Measurements from ENCODE around the gene TRMT11. TPM values are rescaled to one million over a fixed set of nuclear protein-coding genes. Genes with fewer than 3 reads are reported as not detected.

Gene TRMT11
- polyA plus RNA-seq, 3 donors from 2014 or later, result 3.0 to 6.0 (median 4.2) TPM

- H3K27me3 Mint-ChIP-seq (ENCODE audit: low read depth in 3 of 3), result no peaks in the 10 kb centered on the region
- H3K4me1 Mint-ChIP-seq, result no peaks in the 10 kb centered on the region
- DNase-seq, result no peak
- H3K36me3 Mint-ChIP-seq, result peaks cover 23 to 43% (median 30%) of the 10 kb centered on the region in 3 donors
- H3K27ac Mint-ChIP-seq, result no peak overlapping the region
- no peaks in the 10 kb centered on the region for H3K9me3 Mint-ChIP-seq
- H3K4me3 Mint-ChIP-seq, result no peak overlapping the region
Measured at GRCh38 chr6:126027601-126028000, 41.3 kb downstream of the TRMT11 start.

DNA sequence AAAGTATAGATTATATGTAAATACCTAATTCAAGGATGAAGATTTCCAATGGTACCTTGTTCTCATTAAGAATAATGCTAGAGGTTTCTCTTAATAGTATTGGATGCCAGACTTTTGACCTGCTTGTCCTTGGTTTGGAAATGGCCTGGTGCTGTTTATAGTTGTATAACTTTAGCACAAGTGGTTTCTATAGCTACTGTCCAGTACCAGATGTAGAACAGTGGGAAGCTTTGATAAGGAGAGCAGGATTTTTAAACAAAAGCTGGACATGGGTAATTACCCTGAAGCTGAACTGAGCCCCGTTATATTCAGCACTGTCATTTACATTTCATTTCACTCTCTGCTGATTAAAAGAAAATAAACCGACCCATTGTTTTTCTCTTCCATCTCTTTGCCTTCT, 43.7 kb downstream of the TRMT11 start:
- no peak for DNase-seq
- Mint-ChIP-seq H3K4me1 (peaks cover 8 to 11% of the 10 kb centered on the region in 2 donors), H3K27me3 (ENCODE audit: low read depth in 3 of 3) (no peaks in the 10 kb centered on the region), H3K9me3 (no peaks in the 10 kb centered on the region), H3K36me3 (peaks cover 23 to 31% (median 26%) of the 10 kb centered on the region in 3 donors), H3K27ac (peak overlapping the region in 1 of 6 donors; percentile 29), H3K4me3 (no peak overlapping the region)

DNA sequence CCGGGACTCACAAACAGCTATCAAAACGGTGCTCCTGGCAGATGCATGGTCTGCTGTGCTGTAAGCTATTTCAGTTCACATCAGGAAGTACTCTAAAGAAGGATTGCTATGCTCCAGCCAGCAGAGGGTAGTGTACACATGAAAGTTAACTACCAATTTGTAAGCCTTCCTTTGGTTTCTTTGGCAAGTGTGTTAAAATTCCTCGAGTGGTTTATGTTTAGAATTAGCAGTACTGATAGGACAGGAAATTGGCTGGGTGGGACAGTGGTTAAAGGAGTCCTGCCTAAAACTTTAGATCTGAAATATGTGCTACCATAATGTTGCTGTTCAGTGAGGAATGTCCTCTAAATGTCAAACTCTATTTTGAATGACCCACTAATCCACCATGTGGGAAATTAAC, 47.4 kb downstream of the TRMT11 start:
- Mint-ChIP-seq H3K27ac (peak overlapping the region in 3 of 6 donors; percentile 32 to 77 (median 49)), H3K27me3 (ENCODE audit: low read depth in 3 of 3) (peaks cover 0 to 1% (median 0%) of the 10 kb centered on the region in 3 donors), H3K4me1 (peaks cover 8 to 11% of the 10 kb centered on the region in 2 donors), H3K9me3 (no peaks in the 10 kb centered on the region), H3K4me3 (no peak overlapping the region), H3K36me3 (peaks cover 19 to 28% (median 24%) of the 10 kb centered on the region in 3 donors)
- DNase-seq, result peak in 1 of 3 donors; percentile 14

GRCh38 chr6:126034656-126035055, 48.3 kb downstream of the TRMT11 start:
- Mint-ChIP-seq H3K36me3 (peaks cover 12 to 29% (median 23%) of the 10 kb centered on the region in 3 donors), H3K4me3 (no peak overlapping the region), H3K4me1 (peaks cover 8 to 12% of the 10 kb centered on the region in 2 donors), H3K27ac (no peak overlapping the region), H3K27me3 (ENCODE audit: low read depth in 3 of 3) (peaks cover 0 to 1% (median 0%) of the 10 kb centered on the region in 3 donors), H3K9me3 (no peaks in the 10 kb centered on the region)
- no peak for DNase-seq

DNA sequence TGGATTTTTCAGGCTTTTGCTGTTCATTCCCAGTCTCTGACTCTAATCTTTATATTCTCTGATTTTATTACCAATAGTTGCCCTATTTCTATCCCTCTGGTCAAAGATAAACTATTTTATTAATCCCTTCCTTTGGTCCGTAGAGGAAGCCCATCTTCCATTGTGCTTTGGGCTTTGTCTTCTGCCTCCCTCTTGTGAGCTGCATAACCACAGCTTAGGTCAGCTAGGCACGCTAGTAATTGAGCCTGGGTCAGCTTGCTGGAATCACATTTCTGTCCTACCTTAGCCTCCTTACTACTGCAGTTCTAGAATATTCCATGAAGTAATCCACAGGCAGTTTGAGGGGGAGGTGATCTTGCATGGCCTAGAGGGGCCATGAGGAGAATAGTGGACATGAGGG, 49.4 kb downstream of the TRMT11 start:
- Mint-ChIP-seq H3K4me1 (peaks cover 12 to 23% of the 10 kb centered on the region in 2 donors), H3K27me3 (ENCODE audit: low read depth in 3 of 3) (peaks cover 0 to 1% (median 0%) of the 10 kb centered on the region in 3 donors), H3K27ac (no peak overlapping the region), H3K4me3 (no peak overlapping the region), H3K36me3 (peaks cover 12 to 26% (median 26%) of the 10 kb centered on the region in 3 donors), H3K9me3 (no peaks in the 10 kb centered on the region)
- DNase-seq, result no peak

DNA sequence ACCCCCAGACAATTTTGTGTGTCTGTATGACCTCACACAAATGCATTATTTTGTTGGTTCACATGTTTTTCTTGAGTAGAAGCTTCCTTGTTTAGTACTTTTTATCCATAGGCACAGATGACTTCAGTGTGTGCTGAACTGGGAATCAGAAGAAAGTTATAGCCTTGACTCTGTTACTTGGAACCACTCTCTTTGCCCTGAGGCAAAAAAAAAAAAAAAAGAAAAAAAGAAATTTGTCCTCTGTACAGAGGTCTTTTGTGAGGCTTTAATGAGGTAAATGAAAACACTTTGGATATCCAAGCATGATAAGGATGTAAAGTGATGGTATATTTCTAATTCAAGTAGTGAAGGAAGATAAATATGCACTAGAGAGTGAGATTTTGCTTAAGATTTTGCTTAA, 51.9 kb downstream of the TRMT11 start:
- no peak for DNase-seq
- Mint-ChIP-seq H3K27ac (no peak overlapping the region), H3K9me3 (no peaks in the 10 kb centered on the region), H3K36me3 (peaks cover 25 to 39% (median 34%) of the 10 kb centered on the region in 3 donors), H3K4me1 (peaks cover 15 to 34% of the 10 kb centered on the region in 2 donors), H3K4me3 (no peak overlapping the region), H3K27me3 (ENCODE audit: low read depth in 3 of 3) (peaks cover 0 to 1% (median 0%) of the 10 kb centered on the region in 3 donors)

- no peak overlapping the region for H3K27ac Mint-ChIP-seq
- DNase-seq, result no peak
- H3K36me3 Mint-ChIP-seq, result peaks cover 27 to 41% (median 36%) of the 10 kb centered on the region in 3 donors
- peaks cover 9 to 26% of the 10 kb centered on the region in 2 donors for H3K4me1 Mint-ChIP-seq
- H3K9me3 Mint-ChIP-seq, result peaks cover 0 to 1% (median 0%) of the 10 kb centered on the region in 6 donors
- peaks cover 0 to 1% (median 0%) of the 10 kb centered on the region in 3 donors for H3K27me3 Mint-ChIP-seq (ENCODE audit: low read depth in 3 of 3)
- no peak overlapping the region for H3K4me3 Mint-ChIP-seq
Measured at GRCh38 chr6:126039284-126039683, 52.9 kb downstream of the TRMT11 start.

- Mint-ChIP-seq H3K36me3 (peaks cover 30 to 42% (median 38%) of the 10 kb centered on the region in 3 donors), H3K4me1 (peaks cover 9 to 26% of the 10 kb centered on the region in 2 donors), H3K27me3 (ENCODE audit: low read depth in 3 of 3) (peaks cover 0 to 1% (median 0%) of the 10 kb centered on the region in 3 donors), H3K4me3 (no peak overlapping the region), H3K27ac (no peak overlapping the region), H3K9me3 (peaks cover 0 to 2% (median 0%) of the 10 kb centered on the region in 6 donors)
- no peak for DNase-seq
Measured at GRCh38 chr6:126040394-126040793, 54.1 kb downstream of the TRMT11 start.

- no peak for DNase-seq
- Mint-ChIP-seq H3K4me1 (peaks cover 9 to 26% of the 10 kb centered on the region in 2 donors), H3K27me3 (ENCODE audit: low read depth in 3 of 3) (peaks cover 0 to 1% (median 0%) of the 10 kb centered on the region in 3 donors), H3K4me3 (no peak overlapping the region), H3K27ac (peak overlapping the region in 1 of 6 donors; percentile 0), H3K9me3 (peaks cover 0 to 2% (median 0%) of the 10 kb centered on the region in 6 donors), H3K36me3 (peaks cover 30 to 45% (median 34%) of the 10 kb centered on the region in 3 donors)
Measured at GRCh38 chr6:126040826-126041225, 54.5 kb downstream of the TRMT11 start.

DNA sequence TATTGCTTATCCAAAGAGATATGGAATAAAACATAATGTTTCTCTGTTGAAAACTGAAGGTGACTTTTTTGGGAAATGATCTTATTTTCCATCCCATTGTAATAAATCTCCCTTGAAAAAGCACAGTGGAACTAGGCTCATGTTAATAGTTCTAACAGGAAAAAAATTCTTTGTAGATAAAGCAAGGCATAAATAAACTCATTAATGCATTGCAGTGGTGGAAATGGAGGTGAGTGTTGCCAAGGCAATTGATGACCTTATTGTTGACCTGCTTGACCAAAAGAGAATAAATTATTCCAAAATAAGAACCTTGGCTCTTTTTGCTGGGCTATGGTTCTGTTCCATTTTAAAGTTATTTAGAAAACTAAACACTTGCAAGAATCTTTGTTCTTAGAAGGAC, 55.2 kb downstream of the TRMT11 start:
- peak overlapping the region in 1 of 6 donors; percentile 0 for H3K27ac Mint-ChIP-seq
- DNase-seq, result no peak
- peaks cover 28 to 42% (median 28%) of the 10 kb centered on the region in 3 donors for H3K36me3 Mint-ChIP-seq
- peaks cover 9 to 26% of the 10 kb centered on the region in 2 donors for H3K4me1 Mint-ChIP-seq
- peaks cover 0 to 1% (median 0%) of the 10 kb centered on the region in 3 donors for H3K27me3 Mint-ChIP-seq (ENCODE audit: low read depth in 3 of 3)
- no peak overlapping the region for H3K4me3 Mint-ChIP-seq
- peaks cover 0 to 2% (median 0%) of the 10 kb centered on the region in 6 donors for H3K9me3 Mint-ChIP-seq

DNA sequence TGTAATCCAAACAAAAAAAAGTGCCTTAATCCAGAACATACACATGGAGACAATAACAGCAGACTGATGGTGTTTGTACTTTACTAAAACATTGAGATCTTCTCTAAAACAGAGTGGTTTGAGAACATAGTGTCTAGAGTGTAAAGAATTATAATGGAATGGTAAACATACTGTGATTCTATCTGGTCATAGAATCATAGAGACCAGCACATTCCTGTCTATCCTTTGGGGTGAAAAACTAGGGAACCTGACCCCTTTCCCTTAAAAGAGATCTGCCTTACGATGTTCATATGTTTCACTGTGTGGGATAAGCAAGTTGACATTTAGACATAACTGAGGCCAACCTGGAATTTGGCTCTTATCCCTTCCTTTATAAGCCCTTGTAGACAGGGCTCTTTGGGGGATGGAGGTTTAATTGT, 55.7 kb downstream of the TRMT11 start:
- Mint-ChIP-seq H3K9me3 (peaks cover 0 to 2% (median 0%) of the 10 kb centered on the region in 6 donors), H3K27me3 (ENCODE audit: low read depth in 3 of 3) (peaks cover 0 to 1% (median 0%) of the 10 kb centered on the region in 3 donors), H3K36me3 (peaks cover 28 to 45% (median 31%) of the 10 kb centered on the region in 3 donors), H3K27ac (no peak overlapping the region), H3K4me3 (no peak overlapping the region), H3K4me1 (peaks cover 9 to 26% of the 10 kb centered on the region in 2 donors)
- no peak for DNase-seq

DNA sequence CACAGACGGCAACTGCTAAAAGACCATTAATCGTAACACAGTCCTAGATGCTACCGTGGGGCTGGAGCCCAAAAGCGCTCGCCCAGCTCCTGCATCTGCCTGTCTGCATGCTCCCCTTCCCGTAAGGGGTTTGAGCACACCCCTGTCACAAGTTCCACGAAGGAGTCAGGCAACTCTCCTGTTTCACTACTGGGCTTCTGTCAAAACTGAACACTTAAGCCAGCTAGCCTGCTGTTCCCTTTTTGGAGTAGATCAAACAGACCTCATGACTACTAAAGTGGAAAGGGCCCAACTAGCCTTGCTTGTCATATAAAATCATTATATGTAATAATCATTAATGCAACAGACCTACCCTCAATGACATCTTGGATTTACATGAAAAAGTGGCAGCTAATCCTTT, 61.3 kb downstream of the TRMT11 start:
- Mint-ChIP-seq H3K9me3 (peaks cover 0 to 2% (median 0%) of the 10 kb centered on the region in 6 donors), H3K36me3 (peaks cover 20 to 45% (median 42%) of the 10 kb centered on the region in 3 donors), H3K27me3 (ENCODE audit: low read depth in 3 of 3) (no peaks in the 10 kb centered on the region), H3K4me3 (no peak overlapping the region), H3K4me1 (no peaks in the 10 kb centered on the region), H3K27ac (no peak overlapping the region)
- no peak for DNase-seq

DNA sequence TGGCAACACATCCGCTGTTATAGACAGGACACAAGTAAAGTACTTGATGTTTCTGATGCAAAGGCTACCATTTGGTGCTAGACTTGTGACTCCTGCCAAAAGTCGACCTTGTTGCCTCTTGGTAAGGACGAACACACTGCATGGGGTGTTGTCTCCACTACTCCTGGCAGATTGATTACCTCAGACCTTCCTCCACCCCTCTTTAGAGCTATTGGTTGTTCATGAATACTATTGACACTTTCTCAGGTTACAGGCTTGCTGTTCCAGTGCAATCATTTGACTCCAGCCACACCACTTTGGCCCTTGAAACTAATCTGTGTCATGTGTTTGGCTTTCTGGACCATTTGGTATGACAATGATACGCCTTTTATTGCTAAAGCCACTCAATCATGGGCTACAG, 62.3 kb downstream of the TRMT11 start:
- Mint-ChIP-seq H3K36me3 (peaks cover 20 to 47% (median 46%) of the 10 kb centered on the region in 3 donors), H3K4me1 (no peaks in the 10 kb centered on the region), H3K27ac (no peak overlapping the region), H3K9me3 (peaks cover 0 to 2% (median 0%) of the 10 kb centered on the region in 6 donors), H3K4me3 (no peak overlapping the region), H3K27me3 (ENCODE audit: low read depth in 3 of 3) (no peaks in the 10 kb centered on the region)
- DNase-seq, result no peak

DNA sequence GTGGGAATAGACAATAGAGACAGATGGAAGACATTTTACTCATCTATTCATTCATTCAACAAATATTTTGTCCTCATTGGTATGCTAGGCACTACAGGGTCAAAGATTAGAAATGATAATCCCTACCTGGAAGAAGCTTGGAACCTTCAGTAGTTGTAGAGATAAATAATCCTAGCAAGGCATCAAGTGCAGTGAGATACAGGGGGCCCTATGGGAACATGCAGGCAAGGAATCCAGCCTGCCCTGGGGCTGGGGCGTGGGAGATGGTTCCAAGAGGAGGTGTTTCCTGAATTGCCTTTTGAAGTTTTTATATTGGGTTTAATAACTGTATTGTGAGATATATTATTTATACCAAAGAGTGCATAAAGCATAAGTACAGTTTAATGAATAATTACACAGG, 64.5 kb downstream of the TRMT11 start:
- H3K27ac Mint-ChIP-seq, result no peak overlapping the region
- no peaks in the 10 kb centered on the region for H3K27me3 Mint-ChIP-seq (ENCODE audit: low read depth in 3 of 3)
- no peak for DNase-seq
- H3K4me1 Mint-ChIP-seq, result peaks cover 0 to 5% of the 10 kb centered on the region in 2 donors
- H3K4me3 Mint-ChIP-seq, result no peak overlapping the region
- H3K36me3 Mint-ChIP-seq, result peaks cover 11 to 45% (median 38%) of the 10 kb centered on the region in 3 donors
- H3K9me3 Mint-ChIP-seq, result no peaks in the 10 kb centered on the region

DNA sequence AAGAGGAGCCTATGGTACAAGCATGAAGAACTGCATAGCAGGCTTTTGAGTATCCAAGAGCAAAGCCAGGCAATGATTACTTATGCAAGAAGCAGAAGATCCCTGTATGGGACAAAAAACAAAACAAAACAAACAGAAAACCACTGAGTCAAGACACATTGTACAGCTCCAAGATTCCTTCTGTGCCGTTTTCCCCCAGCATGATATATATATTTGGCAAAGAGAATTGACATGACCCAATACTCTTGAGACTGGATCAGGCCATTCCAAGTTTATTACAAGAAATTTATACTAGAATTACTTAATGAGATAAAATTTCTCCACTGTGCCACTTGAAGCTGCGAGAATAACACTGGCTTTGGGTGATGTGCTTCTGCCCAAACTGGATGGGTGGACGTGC, 65.5 kb downstream of the TRMT11 start:
- DNase-seq, result no peak
- H3K4me1 Mint-ChIP-seq, result peaks cover 0 to 5% of the 10 kb centered on the region in 2 donors
- H3K36me3 Mint-ChIP-seq, result peaks cover 11 to 40% (median 33%) of the 10 kb centered on the region in 3 donors
- H3K9me3 Mint-ChIP-seq, result no peaks in the 10 kb centered on the region
- no peaks in the 10 kb centered on the region for H3K27me3 Mint-ChIP-seq (ENCODE audit: low read depth in 3 of 3)
- no peak overlapping the region for H3K4me3 Mint-ChIP-seq
- H3K27ac Mint-ChIP-seq, result no peak overlapping the region
